GM23338 (cell line): Measurements from ENCODE around the gene KLC1. TPM values are rescaled to one million over a fixed set of nuclear protein-coding genes. Genes with fewer than 3 reads are reported as not detected.

Experiments
- ATAC-seq: fragments of 200-7000 bp; cut with Tn5 transposase; 3 replicates; pipeline ENCODE4 v1.9.1; 2020
- DNase-seq: peaks from one replicate; pipeline ENCODE4 v3.0.0-alpha.2; 2015; ENCODE audit warnings: low spot score
- H2AFZ ChIP-seq: fragments of 200-600 bp; sonication (generic); 2 replicates; pipeline ENCODE4 v1.8.0; 2016; ENCODE audit warnings: antibody characterized with exemption, mild to moderate bottlenecking, moderate library complexity
- H3F3A ChIP-seq: fragments of 200-600 bp; sonication (generic); replicated peaks from 2 replicates; pipeline ENCODE4 v1.8.0; 2017; ENCODE audit warnings: antibody characterized with exemption, mixed run types, low read depth
- H3K27ac ChIP-seq: fragments of 200-600 bp; sonication (generic); 2 replicates; pipeline ENCODE4 v1.6.1; 2016; ENCODE audit warnings: low read depth
- H3K27me3 ChIP-seq: fragments of 200-600 bp; sonication (generic); 2 replicates; pipeline ENCODE4 v1.8.0; 2016; ENCODE audit warnings: mild to moderate bottlenecking, mixed run types, moderate library complexity; ENCODE audit not compliant: insufficient read depth
- H3K36me3 ChIP-seq: fragments of 200-600 bp; sonication (generic); 2 replicates; pipeline ENCODE4 v1.8.0; 2016; ENCODE audit warnings: mild to moderate bottlenecking; ENCODE audit not compliant: insufficient read depth
- H3K4me1 ChIP-seq: fragments of 200-600 bp; sonication (generic); 2 replicates; pipeline ENCODE4 v1.8.0; 2016; ENCODE audit warnings: mild to moderate bottlenecking, moderate library complexity; ENCODE audit not compliant: insufficient read depth
- H3K4me2 ChIP-seq: fragments of 200-600 bp; sonication (generic); 2 replicates; pipeline ENCODE4 v1.7.1; 2017; ENCODE audit warnings: mixed run types
- H3K4me3 ChIP-seq: fragments of 200-600 bp; sonication (generic); 2 replicates; pipeline ENCODE4 v1.6.1; 2016; ENCODE audit warnings: mixed run types
- H3K79me2 ChIP-seq: fragments of 200-600 bp; sonication (generic); replicated peaks from 2 replicates; pipeline ENCODE4 v1.8.0; 2017; ENCODE audit warnings: mild to moderate bottlenecking; ENCODE audit not compliant: insufficient read depth
- H3K9me2 ChIP-seq: fragments of 200-600 bp; sonication (generic); 2 replicates; pipeline ENCODE4 v1.8.0; 2017; ENCODE audit not compliant: insufficient read depth
- H4K20me1 ChIP-seq: fragments of 200-600 bp; sonication (generic); replicated peaks from 2 replicates; pipeline ENCODE4 v1.8.0; 2017; ENCODE audit warnings: mild to moderate bottlenecking; ENCODE audit not compliant: insufficient read depth
- H3K27ac Mint-ChIP-seq: 2 replicates; pipeline ENCODE4 v1.8.0; 2020; ENCODE audit warnings: inconsistent platforms, mild to moderate bottlenecking, moderate library complexity, mixed read lengths
- H3K27me3 Mint-ChIP-seq: 3 replicates; pipeline ENCODE4 v1.8.0; 2022; ENCODE audit warnings: low read depth, mild to moderate bottlenecking, moderate library complexity, mixed read lengths, inconsistent platforms; ENCODE audit not compliant: insufficient read depth, poor library complexity
- H3K36me3 Mint-ChIP-seq: 3 replicates; pipeline ENCODE4 v1.8.0; 2021; ENCODE audit warnings: low read depth, mild to moderate bottlenecking, inconsistent platforms, moderate library complexity, mixed read lengths
- H3K4me1 Mint-ChIP-seq: 3 replicates; pipeline ENCODE4 v1.8.0; 2020; ENCODE audit warnings: mild to moderate bottlenecking, inconsistent platforms, mixed read lengths
- H3K4me3 Mint-ChIP-seq: 3 replicates; pipeline ENCODE4 v1.8.0; 2021; ENCODE audit warnings: moderate library complexity, mild to moderate bottlenecking, inconsistent platforms, mixed read lengths
- H3K9me3 Mint-ChIP-seq: 3 replicates; pipeline ENCODE4 v1.8.0; 2020; ENCODE audit warnings: moderate library complexity, mild to moderate bottlenecking, inconsistent platforms, mixed read lengths
- CREB1 ChIP-seq: fragments of 250-450 bp; sonication (Bioruptor Pico); IDR thresholded peaks from 2 replicates; pipeline ENCODE4 v1.5.0; 2020; ENCODE audit warnings: low read depth, mild to moderate bottlenecking, moderate library complexity
- CTCF ChIP-seq, 2 experiments: fragments of 200-600 bp in 1 of 2; sonication (generic) in 1 of 2; conservative IDR thresholded peaks; 2 replicates each; pipeline versions ENCODE4 v1.5.1 to v1.6.1; 2016 to 2017; ENCODE audit warnings: antibody characterized with exemption in 2 of 2, low read depth in 2 of 2, mild to moderate bottlenecking in 2 of 2, moderate library complexity in 1 of 2
- EZH2 ChIP-seq: fragments of 200-600 bp; sonication (generic); IDR thresholded peaks from one replicate; pipeline ENCODE4 v1.8.0; 2017; ENCODE audit warnings: antibody characterized with exemption, mild to moderate bottlenecking, low read depth; ENCODE audit not compliant: unreplicated experiment
- EZH2phosphoT487 ChIP-seq: fragments of 200-600 bp; sonication (generic); IDR thresholded peaks from one replicate; pipeline ENCODE4 v1.8.1; 2018; ENCODE audit warnings: antibody characterized with exemption; ENCODE audit not compliant: unreplicated experiment
- JUNB ChIP-seq: IDR thresholded peaks from one replicate; pipeline ENCODE4 v1.6.1; 2016; ENCODE audit warnings: antibody characterized with exemption; ENCODE audit not compliant: unreplicated experiment
- NANOG ChIP-seq: IDR thresholded peaks from 2 replicates; pipeline ENCODE4 v1.6.1; 2016; ENCODE audit warnings: antibody characterized with exemption, borderline replicate concordance
- ZNF114 ChIP-seq: fragments of 250-450 bp; sonication (Bioruptor Pico); IDR thresholded peaks from 2 replicates; pipeline ENCODE4 v1.5.0; 2020; ENCODE audit warnings: mild to moderate bottlenecking, moderate library complexity
- ZNF462 ChIP-seq: fragments of 250-450 bp; sonication (Bioruptor Pico); IDR thresholded peaks from 2 replicates; pipeline ENCODE4 v1.5.0; 2020; ENCODE audit warnings: mild to moderate bottlenecking, moderate library complexity
- polyA plus RNA-seq: library from polyadenylated mRNA; unstranded; fragments of >200 nt; fragmentation: Nextera tagmentation; extraction: Ambion mirVana; gene quantifications from 2 replicates; pipeline ENCODE4 v1.2.1, GENCODE V29; 2016
- total RNA-seq: library from RNA; depleted of rRNA; stranded (reverse); fragments of >200 nt; shearing (Covaris generic); gene quantifications from 2 replicates; pipeline ENCODE4 v1.2.3, GENCODE V29; 2014

The KLC1 gene
- total and polyA plus RNA-seq, 2 experiments from 2014 or later: 165 to 308 TPM

GRCh38 chr14:103697206-103697602 is 68.2 kb downstream of the KLC1 start:
- no peak for TF ChIP-seq CREB1
- peaks cover 19% of the 10 kb centered on the region for H4K20me1 ChIP-seq
- H3K36me3 Mint-ChIP-seq: peaks cover 39% of the 10 kb centered on the region

GRCh38 chr14:103697603-103698379 is 68.8 kb downstream of the KLC1 start:
- ATAC-seq: no peak
- H3K36me3 ChIP-seq: no peaks in the 10 kb centered on the region; the same call in none of the 2 replicates
- H3K27ac ChIP-seq: peak overlapping the region; percentile 69
- no peak for TF ChIP-seq CREB1
- TF ChIP-seq JUNB: no peak
- no peak for TF ChIP-seq NANOG
- no peak for TF ChIP-seq ZNF114 (CRISPR knock-in tag)
- no peak for TF ChIP-seq ZNF462 (CRISPR knock-in tag)
- no peak for TF ChIP-seq EZH2
- TF ChIP-seq EZH2phosphoT487: no peak
- no peak for TF ChIP-seq CTCF (conservative IDR thresholded peaks at IDR 0.05; ENCODE audit: low read depth in 2 of 2)

More at GRCh38 chr14:103697206-103697602, 68.2 kb downstream of the KLC1 start:
- no peak overlapping the region for H3K4me3 Mint-ChIP-seq
- no peaks in the 10 kb centered on the region for H3K9me2 ChIP-seq
- DNase-seq (no peak), ATAC-seq (no peak)
- peaks cover 11% of the 10 kb centered on the region; the same call in 1 of the 2 replicates for H3F3A ChIP-seq
- peaks cover 21% of the 10 kb centered on the region for H3K4me1 Mint-ChIP-seq
- 0 out of 2 replicates have a peak, but pooled peaks cover 5% of the 10 kb centered on the region for H3K79me2 ChIP-seq
- H3K27ac Mint-ChIP-seq: no peak overlapping the region
- H3K9me3 Mint-ChIP-seq: no peaks in the 10 kb centered on the region; the same call in 2 of the 3 replicates
- no peak overlapping the region for H2AFZ ChIP-seq
- no peak overlapping the region for H3K4me3 ChIP-seq
- no peaks in the 10 kb centered on the region; the same call in none of the 2 replicates for H3K36me3 ChIP-seq
- H3K27ac ChIP-seq: no peak overlapping the region; the same call in 1 of the 2 replicates
- H3K4me2 ChIP-seq: no peak overlapping the region
- H3K4me1 ChIP-seq: peaks cover 6% of the 10 kb centered on the region; the same call in 1 of the 2 replicates
- H3K27me3 Mint-ChIP-seq: peaks cover 32% of the 10 kb centered on the region
- no peaks in the 10 kb centered on the region for H3K27me3 ChIP-seq

More at GRCh38 chr14:103697603-103698379, 68.8 kb downstream of the KLC1 start:
- H3K4me1 ChIP-seq: peaks cover 6% of the 10 kb centered on the region; the same call in 1 of the 2 replicates
- peaks cover 11% of the 10 kb centered on the region; the same call in 1 of the 2 replicates for H3F3A ChIP-seq
- DNase-seq: no peak
- 0 out of 2 replicates have a peak, but pooled peaks cover 3% of the 10 kb centered on the region for H3K79me2 ChIP-seq
- H2AFZ ChIP-seq: no peak overlapping the region
- no peak overlapping the region for H3K4me3 ChIP-seq
- Mint-ChIP-seq H3K4me1 (peaks cover 21% of the 10 kb centered on the region), H3K4me3 (no peak overlapping the region), H3K9me3 (no peaks in the 10 kb centered on the region; the same call in 2 of the 3 replicates), H3K27ac (no peak overlapping the region; the same call in 1 of the 2 replicates), H3K36me3 (peaks cover 41% of the 10 kb centered on the region), H3K27me3 (peaks cover 36% of the 10 kb centered on the region)
- H3K4me2 ChIP-seq: no peak overlapping the region
- H3K27me3 ChIP-seq: no peaks in the 10 kb centered on the region
- H3K9me2 ChIP-seq: no peaks in the 10 kb centered on the region
- peaks cover 19% of the 10 kb centered on the region for H4K20me1 ChIP-seq
